ENCODE results near the gene SNTG2.
"Not testable (repeated sequence)": the region's sequence is repeated elsewhere in the genome, so short reads cannot be mapped to it uniquely, and the experiment has no call there.

Gene SNTG2

DNA sequence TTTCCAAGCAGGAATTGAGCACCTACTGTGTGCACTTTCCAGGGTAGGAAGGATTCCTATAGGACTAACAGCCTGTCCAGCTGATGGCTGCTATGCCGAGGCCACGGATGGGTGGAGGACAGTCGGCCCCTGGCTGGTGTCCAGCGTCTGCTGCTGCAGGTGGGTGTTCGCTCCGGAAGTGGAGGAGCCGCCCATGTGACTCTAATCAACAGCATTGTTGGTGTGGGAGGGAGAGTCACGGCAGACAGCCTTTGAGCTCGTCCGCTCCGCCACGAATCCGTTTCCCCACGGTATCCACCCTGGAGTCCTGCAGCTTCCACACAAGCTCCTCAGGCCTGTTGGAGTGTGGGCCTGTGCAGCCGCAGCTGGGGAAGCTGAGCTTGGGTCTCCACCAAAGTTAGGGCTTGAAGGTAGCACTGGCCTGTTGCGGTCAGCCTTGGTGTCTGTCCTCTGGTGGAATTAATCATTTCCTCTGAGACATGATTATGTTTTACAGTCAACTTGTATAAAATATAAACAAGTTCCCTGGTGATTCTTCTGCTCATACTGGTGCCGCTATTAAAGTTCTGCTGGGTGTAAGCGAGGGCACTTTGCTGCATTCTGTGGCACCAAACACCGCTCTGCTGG is 276.7 kb downstream of the SNTG2 start:
- TF ChIP-seq ZFP3 (CRISPR knock-in tag; IDR thresholded peaks at IDR 0.05) (no peak), ZC3H10 (CRISPR knock-in tag; IDR thresholded peaks at IDR 0.05) (no peak), GLIS3 (CRISPR knock-in tag; IDR thresholded peaks at IDR 0.05) (no peak)
- ATAC-seq: no peak

- ATAC-seq: not testable (repeated sequence)
Observed at GRCh38 chr2:1229596-1229995, 278.9 kb downstream of the SNTG2 start.

DNA sequence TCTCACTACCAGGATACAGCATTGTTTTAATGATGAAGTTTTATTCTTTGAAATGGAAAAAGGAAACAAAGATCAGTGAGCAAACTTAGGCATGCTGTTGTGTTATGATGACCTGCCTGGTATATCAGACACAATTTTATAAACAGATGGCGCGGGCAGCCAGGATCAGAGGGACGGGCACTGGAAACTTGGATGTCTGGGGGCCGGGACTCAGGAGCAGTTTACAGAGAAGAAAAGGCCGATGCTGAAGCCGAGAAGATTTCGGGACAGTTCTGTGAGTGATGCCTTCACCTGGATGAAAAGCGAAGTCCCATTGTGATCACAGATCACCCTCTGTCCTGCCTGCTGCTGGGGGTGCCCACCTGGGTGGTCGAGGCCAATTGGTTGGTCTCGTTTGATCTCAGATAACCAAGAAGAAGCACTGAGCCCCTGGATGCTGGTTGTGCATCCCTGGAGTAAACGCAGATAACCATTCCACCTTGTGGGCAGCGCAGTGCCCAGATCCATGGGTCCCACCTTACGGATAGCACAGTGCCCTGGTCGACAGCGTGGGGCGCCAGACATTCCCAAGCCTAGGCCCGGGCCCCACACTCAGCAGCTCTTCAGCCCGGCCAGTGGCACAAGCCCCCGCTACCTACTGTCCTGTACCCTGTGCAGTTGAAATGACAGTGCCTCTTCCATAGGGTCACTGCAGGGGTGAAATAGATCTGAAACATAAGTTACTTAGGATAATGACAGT is 279.7 kb downstream of the SNTG2 start:
- ATAC-seq: no peak
- TF ChIP-seq ZFP30 (CRISPR knock-in tag; IDR thresholded peaks at IDR 0.05) (no peak), ISL1 (CRISPR knock-in tag; IDR thresholded peaks at IDR 0.05) (no peak)

DNA sequence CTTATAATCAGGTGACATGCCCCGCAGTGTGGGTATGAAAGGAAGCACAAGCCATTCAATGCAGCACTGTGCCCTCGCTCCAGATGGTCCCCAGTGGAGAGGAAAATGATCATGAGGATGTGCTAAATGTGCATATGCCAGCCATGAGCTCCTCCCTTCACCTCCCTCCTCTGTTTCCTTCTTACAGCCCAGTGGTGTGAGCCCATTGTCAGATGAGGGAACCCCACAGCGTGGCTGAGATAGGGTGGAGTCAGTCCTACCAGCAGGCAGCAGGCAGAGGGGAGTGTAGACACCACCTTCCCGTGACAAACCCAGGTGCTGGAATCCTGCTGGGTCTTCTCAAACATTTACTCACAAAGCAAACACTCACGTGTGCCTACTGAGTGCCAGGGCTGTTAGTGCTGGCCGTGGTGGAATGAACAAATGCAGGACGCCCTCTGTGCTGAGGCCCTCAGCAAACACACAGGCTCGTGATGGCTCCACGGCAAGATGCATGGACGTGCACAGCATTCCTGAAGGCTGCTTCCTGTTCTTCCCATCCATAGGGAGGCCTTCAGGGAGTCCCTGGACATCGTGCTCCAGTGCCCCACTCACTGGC is 280.9 kb downstream of the SNTG2 start:
- ATAC-seq: no peak
- no peak for TF ChIP-seq GLIS3 (CRISPR knock-in tag; IDR thresholded peaks at IDR 0.05)

DNA sequence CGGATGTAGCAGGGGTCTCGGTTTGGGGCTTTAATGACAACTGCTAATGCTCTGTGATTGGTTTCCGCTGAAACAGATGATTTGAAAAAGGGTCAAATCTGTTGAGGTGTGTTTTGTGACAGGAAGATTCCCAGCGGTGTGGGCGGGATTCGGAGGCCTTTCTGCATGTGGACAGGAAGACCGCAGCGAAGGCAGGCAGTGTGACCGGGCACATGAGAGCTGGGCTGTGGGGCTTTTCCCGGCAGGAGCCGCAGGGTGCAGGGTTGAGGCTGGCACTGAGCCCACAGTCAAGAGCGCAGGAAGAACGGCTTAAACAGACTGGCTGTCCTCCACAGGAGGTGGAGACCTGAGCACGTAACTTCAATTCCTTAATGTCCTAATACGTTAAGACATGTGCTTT is 282.6 kb downstream of the SNTG2 start:
- no peak for TF ChIP-seq ZNF565 (CRISPR knock-in tag; conservative IDR thresholded peaks at IDR 0.05; ENCODE audit: low read depth)
- TF ChIP-seq, protein P1, sequence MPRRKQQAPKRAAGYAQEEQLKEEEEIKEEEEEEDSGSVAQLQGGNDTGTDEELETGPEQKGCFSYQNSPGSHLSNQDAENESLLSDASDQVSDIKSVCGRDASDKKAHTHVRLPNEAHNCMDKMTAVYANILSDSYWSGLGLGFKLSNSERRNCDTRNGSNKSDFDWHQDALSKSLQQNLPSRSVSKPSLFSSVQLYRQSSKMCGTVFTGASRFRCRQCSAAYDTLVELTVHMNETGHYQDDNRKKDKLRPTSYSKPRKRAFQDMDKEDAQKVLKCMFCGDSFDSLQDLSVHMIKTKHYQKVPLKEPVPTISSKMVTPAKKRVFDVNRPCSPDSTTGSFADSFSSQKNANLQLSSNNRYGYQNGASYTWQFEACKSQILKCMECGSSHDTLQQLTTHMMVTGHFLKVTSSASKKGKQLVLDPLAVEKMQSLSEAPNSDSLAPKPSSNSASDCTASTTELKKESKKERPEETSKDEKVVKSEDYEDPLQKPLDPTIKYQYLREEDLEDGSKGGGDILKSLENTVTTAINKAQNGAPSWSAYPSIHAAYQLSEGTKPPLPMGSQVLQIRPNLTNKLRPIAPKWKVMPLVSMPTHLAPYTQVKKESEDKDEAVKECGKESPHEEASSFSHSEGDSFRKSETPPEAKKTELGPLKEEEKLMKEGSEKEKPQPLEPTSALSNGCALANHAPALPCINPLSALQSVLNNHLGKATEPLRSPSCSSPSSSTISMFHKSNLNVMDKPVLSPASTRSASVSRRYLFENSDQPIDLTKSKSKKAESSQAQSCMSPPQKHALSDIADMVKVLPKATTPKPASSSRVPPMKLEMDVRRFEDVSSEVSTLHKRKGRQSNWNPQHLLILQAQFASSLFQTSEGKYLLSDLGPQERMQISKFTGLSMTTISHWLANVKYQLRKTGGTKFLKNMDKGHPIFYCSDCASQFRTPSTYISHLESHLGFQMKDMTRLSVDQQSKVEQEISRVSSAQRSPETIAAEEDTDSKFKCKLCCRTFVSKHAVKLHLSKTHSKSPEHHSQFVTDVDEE (CRISPR knock-in tag; IDR thresholded peaks at IDR 0.05): no peak
- TF ChIP-seq SNAI2 (CRISPR knock-in tag; IDR thresholded peaks at IDR 0.05): no peak
- TF ChIP-seq ZNF8 (CRISPR knock-in tag; IDR thresholded peaks at IDR 0.05): no peak
- TF ChIP-seq GLIS3 (CRISPR knock-in tag; IDR thresholded peaks at IDR 0.05): no peak

DNA sequence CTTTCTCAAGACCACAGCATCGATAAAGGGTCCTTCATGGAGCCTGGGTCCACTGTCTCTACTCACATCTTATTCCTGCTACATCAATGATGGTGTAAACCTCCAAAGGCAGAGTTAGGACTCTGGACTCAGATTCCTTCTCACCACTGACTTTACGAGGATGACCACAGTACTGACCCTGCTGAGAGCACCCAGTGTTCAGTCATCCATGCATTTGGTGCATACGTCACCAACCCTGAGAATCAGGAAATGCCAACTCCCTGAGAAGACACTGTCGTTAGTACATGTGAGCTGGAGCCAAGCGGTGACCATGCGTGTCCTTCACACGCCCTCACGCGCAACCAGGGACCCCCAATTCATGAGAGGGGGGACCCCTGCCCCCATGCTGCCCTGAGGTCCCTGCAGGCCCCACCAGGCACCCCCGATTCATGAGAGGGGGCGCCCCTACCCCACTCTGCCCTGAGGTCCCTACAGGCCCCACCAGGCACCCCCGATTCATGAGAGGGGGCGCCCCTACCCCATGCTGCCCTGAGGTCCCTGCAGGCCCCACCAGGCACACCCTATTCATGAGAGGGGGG is 284.2 kb downstream of the SNTG2 start:
- TF ChIP-seq ISL1 (CRISPR knock-in tag; IDR thresholded peaks at IDR 0.05) (no peak), CSDC2 (CRISPR knock-in tag; IDR thresholded peaks at IDR 0.05) (no peak), RARB (CRISPR knock-in tag; IDR thresholded peaks at IDR 0.05) (no peak)
- no peak for ATAC-seq

More for the DNA sequence above, 282.6 kb downstream of the SNTG2 start:
- ATAC-seq: no peak

DNA sequence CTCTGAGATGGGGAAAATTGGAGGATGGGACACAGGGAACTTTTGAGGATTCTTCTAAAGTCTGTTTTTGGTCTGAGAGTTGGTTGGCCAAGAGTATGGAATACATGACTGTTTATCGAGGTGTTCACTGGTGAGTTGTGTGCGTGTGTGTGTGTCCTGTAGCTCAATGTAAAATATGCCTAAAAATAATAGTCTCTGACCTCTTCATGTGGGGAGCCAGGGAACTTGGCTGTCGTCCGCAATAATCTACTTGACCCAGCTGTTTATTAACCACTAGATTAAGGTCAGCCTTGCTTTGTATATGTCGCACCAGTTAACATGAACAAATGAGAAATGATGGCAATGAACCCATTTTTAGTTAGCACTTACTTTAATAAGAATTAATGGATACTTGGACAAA is 285.2 kb downstream of the SNTG2 start:
- no peak for ATAC-seq
- TF ChIP-seq ZFP3 (CRISPR knock-in tag; IDR thresholded peaks at IDR 0.05): no peak
- TF ChIP-seq CSDC2 (CRISPR knock-in tag; IDR thresholded peaks at IDR 0.05): no peak
- no peak for TF ChIP-seq ESRRG (CRISPR knock-in tag; IDR thresholded peaks at IDR 0.05)

GRCh38 chr2:1236606-1237005 is 286.0 kb downstream of the SNTG2 start:
- TF ChIP-seq, protein P1 (CRISPR knock-in tag; IDR thresholded peaks at IDR 0.05): no peak
- TF ChIP-seq, protein P2, sequence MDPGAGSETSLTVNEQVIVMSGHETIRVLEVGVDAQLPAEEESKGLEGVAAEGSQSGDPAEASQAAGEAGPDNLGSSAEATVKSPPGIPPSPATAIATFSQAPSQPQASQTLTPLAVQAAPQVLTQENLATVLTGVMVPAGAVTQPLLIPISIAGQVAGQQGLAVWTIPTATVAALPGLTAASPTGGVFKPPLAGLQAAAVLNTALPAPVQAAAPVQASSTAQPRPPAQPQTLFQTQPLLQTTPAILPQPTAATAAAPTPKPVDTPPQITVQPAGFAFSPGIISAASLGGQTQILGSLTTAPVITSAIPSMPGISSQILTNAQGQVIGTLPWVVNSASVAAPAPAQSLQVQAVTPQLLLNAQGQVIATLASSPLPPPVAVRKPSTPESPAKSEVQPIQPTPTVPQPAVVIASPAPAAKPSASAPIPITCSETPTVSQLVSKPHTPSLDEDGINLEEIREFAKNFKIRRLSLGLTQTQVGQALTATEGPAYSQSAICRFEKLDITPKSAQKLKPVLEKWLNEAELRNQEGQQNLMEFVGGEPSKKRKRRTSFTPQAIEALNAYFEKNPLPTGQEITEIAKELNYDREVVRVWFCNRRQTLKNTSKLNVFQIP (CRISPR knock-in tag; IDR thresholded peaks at IDR 0.05; ENCODE audit: borderline replicate concordance, low read depth): no peak
- no peak for ATAC-seq
